ENCODE data around the gene GRAMD1A.

Gene GRAMD1A

DNA sequence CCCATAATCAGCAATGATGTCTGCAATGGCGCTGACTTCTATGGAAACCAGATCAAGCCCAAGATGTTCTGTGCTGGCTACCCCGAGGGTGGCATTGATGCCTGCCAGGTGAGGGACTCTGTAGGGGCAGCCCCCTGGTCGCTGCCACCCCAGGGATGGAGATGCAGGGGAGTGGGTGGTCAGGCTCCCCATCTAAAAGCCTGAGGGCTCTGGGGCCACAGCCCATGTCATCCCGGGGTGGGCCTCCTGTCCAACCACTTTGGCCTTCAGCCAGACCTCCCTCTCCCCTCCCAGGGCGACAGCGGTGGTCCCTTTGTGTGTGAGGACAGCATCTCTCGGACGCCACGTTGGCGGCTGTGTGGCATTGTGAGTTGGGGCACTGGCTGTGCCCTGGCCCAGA is 65.5 kb downstream of the GRAMD1A start:
- Histone ChIP-seq H3K9ac (ENCODE audit: low read depth, low read length) (no peak overlapping the region), H3K36me3 (ENCODE audit: insufficient read depth, low read length) (no peaks in the 10 kb centered on the region), H3K4me1 (ENCODE audit: insufficient read depth, low read length) (peaks cover 12% of the 10 kb centered on the region), H3K9me3 (ENCODE audit: control insufficient read depth, insufficient read depth, low read length) (peaks cover 3% of the 10 kb centered on the region; the same call in 1 of the 2 replicates)

GRCh38 chr19:35066121-35066520 is 66.0 kb downstream of the GRAMD1A start:
- Histone ChIP-seq H3K9ac (ENCODE audit: low read depth, low read length) (no peak overlapping the region), H3K9me3 (ENCODE audit: control insufficient read depth, insufficient read depth, low read length) (peaks cover 6% of the 10 kb centered on the region; the same call in 1 of the 2 replicates), H3K36me3 (ENCODE audit: insufficient read depth, low read length) (no peaks in the 10 kb centered on the region), H3K4me1 (ENCODE audit: insufficient read depth, low read length) (peaks cover 12% of the 10 kb centered on the region)

DNA sequence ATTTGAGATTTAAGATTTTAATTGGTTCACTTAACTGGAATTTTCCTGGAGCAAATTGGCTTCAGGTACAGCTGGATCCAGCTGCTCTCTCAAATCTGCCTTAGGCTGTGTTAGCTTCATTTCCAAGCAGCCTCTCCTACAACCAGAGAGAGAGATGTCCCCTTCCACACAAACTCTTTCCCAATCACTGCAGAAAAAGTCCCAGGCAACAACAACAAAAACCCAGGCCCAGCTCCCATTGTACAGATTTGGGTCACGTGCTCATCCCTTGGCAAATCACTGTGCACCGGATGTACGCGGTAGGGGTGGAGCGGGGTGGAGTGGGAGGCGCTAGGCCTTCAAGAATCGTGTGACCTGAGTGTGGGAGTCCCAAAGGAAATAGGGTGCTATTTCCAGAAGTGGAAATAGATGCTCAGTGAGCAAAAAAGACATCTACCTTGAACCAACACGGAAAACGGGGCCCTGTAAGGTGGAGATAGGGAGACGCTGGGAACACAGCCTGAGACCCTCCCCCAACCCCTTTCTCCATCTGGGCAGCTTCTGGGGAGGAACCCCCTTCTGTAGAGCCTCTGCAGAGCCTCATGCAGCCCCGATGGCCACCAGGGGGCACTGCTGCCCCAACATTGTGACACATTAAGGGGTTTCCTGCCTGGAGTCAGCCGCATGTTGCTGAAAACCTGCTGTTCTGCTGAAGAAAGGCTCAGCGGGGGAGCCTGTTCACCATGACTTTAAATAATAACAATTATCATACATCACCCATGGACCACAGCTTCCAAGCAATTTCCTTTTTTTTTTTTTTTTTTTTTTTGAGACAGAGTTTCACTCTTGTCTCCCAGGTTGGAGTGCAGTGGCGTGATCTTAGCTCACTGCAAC is 66.8 kb downstream of the GRAMD1A start:
- Histone ChIP-seq H3K9ac (ENCODE audit: low read depth, low read length) (no peak overlapping the region), H3K9me3 (ENCODE audit: control insufficient read depth, insufficient read depth, low read length) (peaks cover 6% of the 10 kb centered on the region; the same call in 1 of the 2 replicates), H3K36me3 (ENCODE audit: insufficient read depth, low read length) (no peaks in the 10 kb centered on the region), H3K4me1 (ENCODE audit: insufficient read depth, low read length) (peaks cover 12% of the 10 kb centered on the region)

- Histone ChIP-seq H3K9ac (ENCODE audit: low read depth, low read length) (peak overlapping the region; percentile 48; the same call in 1 of the 2 replicates), H3K4me1 (ENCODE audit: insufficient read depth, low read length) (peaks cover 12% of the 10 kb centered on the region), H3K36me3 (ENCODE audit: insufficient read depth, low read length) (no peaks in the 10 kb centered on the region), H3K9me3 (ENCODE audit: control insufficient read depth, insufficient read depth, low read length) (peaks cover 6% of the 10 kb centered on the region; the same call in 1 of the 2 replicates)
Observed at GRCh38 chr19:35068941-35069634, 69.0 kb downstream of the GRAMD1A start.

DNA sequence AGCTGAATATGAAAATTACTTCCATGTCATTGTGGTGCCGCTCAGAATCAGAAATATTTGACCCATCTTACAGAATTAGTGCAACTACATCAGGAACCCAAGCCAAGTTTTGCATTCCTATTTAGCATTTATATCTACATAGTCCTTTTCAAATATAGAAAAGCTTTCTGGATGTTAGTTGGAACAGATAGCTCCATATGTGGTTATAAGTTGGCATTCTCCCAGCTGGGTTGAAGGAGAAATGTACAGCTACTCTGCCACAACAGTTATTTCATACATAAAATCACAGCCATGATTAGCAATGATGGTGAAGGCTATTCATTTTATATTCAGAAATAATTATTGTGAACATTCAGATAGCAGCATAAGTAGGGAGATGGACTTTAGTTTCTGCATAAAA is 69.6 kb downstream of the GRAMD1A start:
- no peaks in the 10 kb centered on the region for H3K36me3 ChIP-seq (ENCODE audit: insufficient read depth, low read length)
- peaks cover 6% of the 10 kb centered on the region; the same call in 1 of the 2 replicates for H3K9me3 ChIP-seq (ENCODE audit: control insufficient read depth, insufficient read depth, low read length)
- H3K9ac ChIP-seq (ENCODE audit: low read depth, low read length): no peak overlapping the region
- peaks cover 12% of the 10 kb centered on the region for H3K4me1 ChIP-seq (ENCODE audit: insufficient read depth, low read length)

DNA sequence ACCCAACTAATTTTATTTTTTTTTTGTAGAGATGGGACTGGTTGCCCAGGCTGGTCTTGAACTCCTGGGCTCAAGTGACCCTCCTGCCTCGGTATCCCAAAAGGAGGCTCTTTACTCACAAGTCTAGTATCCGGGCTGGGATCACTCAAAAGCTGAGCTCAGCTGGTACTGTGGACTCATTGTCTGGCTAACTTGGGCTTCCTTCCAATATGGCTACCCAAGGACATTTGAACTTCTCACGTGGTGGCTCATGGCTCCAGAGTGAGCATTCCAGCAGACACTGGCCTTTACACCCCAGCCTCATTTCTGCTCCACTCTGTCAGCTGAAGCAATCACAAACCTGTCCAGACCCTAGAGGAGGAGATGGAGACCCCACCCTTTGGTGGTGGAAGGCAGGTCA is 70.3 kb downstream of the GRAMD1A start:
- peaks cover 12% of the 10 kb centered on the region for H3K4me1 ChIP-seq (ENCODE audit: insufficient read depth, low read length)

GRCh38 chr19:35073516-35073915 is 73.4 kb downstream of the GRAMD1A start:
- H3K4me1 ChIP-seq (ENCODE audit: insufficient read depth, low read length): peaks cover 10% of the 10 kb centered on the region
- no peak overlapping the region for H3K9ac ChIP-seq (ENCODE audit: low read depth, low read length)
- peaks cover 6% of the 10 kb centered on the region; the same call in 1 of the 2 replicates for H3K9me3 ChIP-seq (ENCODE audit: control insufficient read depth, insufficient read depth, low read length)
- H3K36me3 ChIP-seq (ENCODE audit: insufficient read depth, low read length): no peaks in the 10 kb centered on the region

More for the DNA sequence above, 70.3 kb downstream of the GRAMD1A start:
- Histone ChIP-seq H3K36me3 (ENCODE audit: insufficient read depth, low read length) (no peaks in the 10 kb centered on the region), H3K9me3 (ENCODE audit: control insufficient read depth, insufficient read depth, low read length) (peaks cover 6% of the 10 kb centered on the region; the same call in 1 of the 2 replicates), H3K9ac (ENCODE audit: low read depth, low read length) (no peak overlapping the region)

GRCh38 chr19:35073941-35074340 is 73.8 kb downstream of the GRAMD1A start:
- H3K36me3 ChIP-seq (ENCODE audit: insufficient read depth, low read length): no peaks in the 10 kb centered on the region
- H3K9me3 ChIP-seq (ENCODE audit: control insufficient read depth, insufficient read depth, low read length): peaks cover 6% of the 10 kb centered on the region; the same call in 1 of the 2 replicates
- peaks cover 7% of the 10 kb centered on the region for H3K4me1 ChIP-seq (ENCODE audit: insufficient read depth, low read length)
- no peak overlapping the region for H3K9ac ChIP-seq (ENCODE audit: low read depth, low read length)

- Histone ChIP-seq H3K9me3 (ENCODE audit: control insufficient read depth, insufficient read depth, low read length) (peaks cover 6% of the 10 kb centered on the region; the same call in 1 of the 2 replicates), H3K9ac (ENCODE audit: low read depth, low read length) (no peak overlapping the region), H3K4me1 (ENCODE audit: insufficient read depth, low read length) (peaks cover 1% of the 10 kb centered on the region; the same call in 1 of the 2 replicates), H3K36me3 (ENCODE audit: insufficient read depth, low read length) (no peaks in the 10 kb centered on the region)
Observed at GRCh38 chr19:35074426-35075201, 74.5 kb downstream of the GRAMD1A start.

DNA sequence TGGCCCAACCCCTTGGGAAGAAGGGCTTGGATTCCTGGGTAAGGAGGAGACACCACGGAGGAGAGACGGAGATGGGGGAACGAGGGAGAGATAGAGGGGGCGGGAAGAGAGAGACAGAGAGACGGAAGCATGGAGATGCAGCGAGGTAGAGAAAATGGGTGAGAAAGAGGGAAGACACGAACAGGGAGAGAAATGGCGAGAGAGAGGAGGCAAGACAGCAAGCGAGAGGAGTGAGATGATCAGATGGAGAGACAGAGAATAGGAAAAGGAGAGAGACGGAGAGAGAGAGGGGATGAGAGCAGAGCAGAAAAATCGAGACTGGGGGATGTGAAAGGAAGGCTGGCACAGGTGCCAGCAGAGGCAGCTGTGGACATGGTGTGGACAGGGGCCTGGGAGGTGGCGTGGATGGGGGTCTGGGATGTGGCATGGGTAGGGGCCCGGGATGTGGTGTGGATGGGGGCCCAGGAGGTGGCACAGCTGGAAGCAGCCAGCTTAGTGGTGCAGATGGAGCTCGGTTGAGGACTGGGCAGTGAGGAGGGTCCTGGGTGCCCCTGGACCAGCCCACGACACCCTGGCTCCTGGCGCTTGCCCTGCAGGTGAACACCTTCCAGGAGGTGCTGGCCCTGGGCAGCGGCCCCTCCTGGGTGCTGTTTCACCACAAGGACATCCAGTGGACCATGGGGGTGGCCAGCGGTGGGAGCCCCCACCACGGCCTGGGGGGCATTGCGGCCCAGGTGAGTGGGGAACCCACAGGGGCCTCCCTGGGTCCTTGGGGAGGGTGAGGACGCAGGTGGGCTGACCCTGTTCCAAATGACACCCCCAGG is 75.3 kb downstream of the GRAMD1A start:
- Histone ChIP-seq H3K9ac (ENCODE audit: low read depth, low read length) (no peak overlapping the region), H3K4me1 (ENCODE audit: insufficient read depth, low read length) (no peaks in the 10 kb centered on the region), H3K36me3 (ENCODE audit: insufficient read depth, low read length) (no peaks in the 10 kb centered on the region), H3K9me3 (ENCODE audit: control insufficient read depth, insufficient read depth, low read length) (peaks cover 4% of the 10 kb centered on the region; the same call in 1 of the 2 replicates)

DNA sequence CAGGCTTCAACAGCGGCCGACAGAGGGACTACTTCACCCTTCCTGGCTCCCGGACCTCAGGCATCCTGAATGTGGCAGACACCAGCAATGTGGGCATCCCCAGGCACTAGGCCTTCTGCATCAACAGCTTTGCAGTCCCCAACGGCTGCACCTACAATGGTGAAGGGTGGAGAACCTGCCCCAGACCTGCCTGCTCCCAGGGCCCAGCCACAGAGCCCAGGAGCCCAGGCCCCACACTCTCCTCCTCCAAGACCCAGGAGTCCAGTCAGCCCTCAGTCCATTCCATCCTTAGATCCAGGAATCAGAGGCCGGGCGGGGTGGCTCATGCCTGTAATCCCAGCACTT is 75.9 kb downstream of the GRAMD1A start:
- Histone ChIP-seq H3K4me1 (ENCODE audit: insufficient read depth, low read length) (no peaks in the 10 kb centered on the region), H3K36me3 (ENCODE audit: insufficient read depth, low read length) (no peaks in the 10 kb centered on the region)

More for the DNA sequence above, 75.9 kb downstream of the GRAMD1A start:
- no peak overlapping the region for H3K9ac ChIP-seq (ENCODE audit: low read depth, low read length)
- H3K9me3 ChIP-seq (ENCODE audit: control insufficient read depth, insufficient read depth, low read length): no peaks in the 10 kb centered on the region

Data from ES-I3 (cell line).